H1 (cell line): ENCODE results near the gene ZDHHC3. TPM values are rescaled to one million over a fixed set of nuclear protein-coding genes. Genes with fewer than 3 reads are reported as not detected.

Experiments
- CBX5 ChIP-seq: fragments of 300-800, 300-1000 bp; sonication (generic); IDR thresholded peaks from 2 replicates; pipeline ENCODE4 v1.7.1; 2016; ENCODE audit warnings: antibody characterized with exemption, low read length, low read depth
- CEBPB ChIP-seq: IDR thresholded peaks from 2 replicates; pipeline ENCODE4 v1.6.1; 2012; ENCODE audit warnings: low read depth, low read length
- CHD2 ChIP-seq: IDR thresholded peaks from 2 replicates; pipeline ENCODE4 v1.6.1; 2012; ENCODE audit warnings: low read length, improper control_type of control experiment
- CTBP2 ChIP-seq: IDR thresholded peaks from 2 replicates; pipeline ENCODE4 v1.7.0; 2011; ENCODE audit warnings: borderline replicate concordance, mild to moderate bottlenecking, moderate library complexity, mixed read lengths, low read length; ENCODE audit not compliant: insufficient read depth, insufficient read length
- GTF2F1 ChIP-seq: IDR thresholded peaks from 2 replicates; pipeline ENCODE4 v1.6.1; 2012; ENCODE audit warnings: low read depth, low read length, improper control_type of control experiment, borderline replicate concordance
- RBBP5 ChIP-seq: IDR thresholded peaks from 2 replicates; pipeline ENCODE4 v1.7.1; 2012; ENCODE audit warnings: low read depth, mild to moderate bottlenecking, inconsistent platforms, low read length, moderate library complexity, borderline replicate concordance
- RNF2 ChIP-seq: fragments of 200-900, 300-1000 bp; sonication (generic); IDR thresholded peaks from 2 replicates; pipeline ENCODE4 v1.7.1; 2016; ENCODE audit warnings: borderline replicate concordance, low read depth, mild to moderate bottlenecking, antibody characterized with exemption, low read length; ENCODE audit not compliant: poor library complexity, severe bottlenecking; ENCODE audit errors: missing control alignments
- RXRA ChIP-seq: IDR thresholded peaks from 2 replicates; pipeline ENCODE4 v1.6.1; 2011; ENCODE audit warnings: low read depth, mild to moderate bottlenecking, low read length, moderate library complexity; ENCODE audit not compliant: insufficient read depth
- polyA plus RNA-seq, 7 experiments: library from polyadenylated mRNA; depleted of rRNA in 3 of 7; stranded (reverse) in 5 of 7; unstranded in 2 of 7; fragments of >200 nt in 5 of 7; fragments of 200-250 nt in 2 of 7; gene quantifications; 1 replicate in 5 of 7; 2 replicates in 1 of 7; 4 replicates in 1 of 7; pipeline versions ENCODE4 v1.2.1 to v1.2.3, GENCODE V29; 2011 to 2013; ENCODE audit warnings: missing spikeins in 2 of 7, mixed read lengths in 2 of 7
- total RNA-seq: library from RNA; stranded (reverse); fragmentation: NEBNext Ultra II Directional; extraction: Animal tissue kit (Norgen Biotek cat#: 25700); gene quantifications from 2 replicates; pipeline ENCODE4 v1.2.1, GENCODE V29; 2021

The ZDHHC3 gene
- total and polyA plus RNA-seq, 2 of the 8 experiments (the other 6 are each of a cell fraction or from before 2014, with no cell fraction given), result 77.4 to 88.7 TPM

GRCh38 chr3:44909063-44909462, 66.9 kb downstream of the ZDHHC3 start (continued):
- TF ChIP-seq GTF2F1, result no peak
- no peak for TF ChIP-seq RBBP5
- TF ChIP-seq CBX5, result no peak
- TF ChIP-seq RNF2, result no peak
- no peak for TF ChIP-seq CTBP2
- no peak for TF ChIP-seq CHD2
- no peak for TF ChIP-seq RXRA
- no peak for TF ChIP-seq CEBPB
